Spinal cord (tissue), 10 donors: ENCODE data around the gene PAPPA2. TPM values are rescaled to one million over a fixed set of nuclear protein-coding genes. Genes with fewer than 3 reads are reported as not detected.

Source experiments
- DNase-seq, 6 donors: peaks; one replicate each; pipeline versions ENCODE4 v3.0.0 to v3.0.0-alpha.2; 2013 to 2015; ENCODE audit warnings: low spot score in 6 of 6, low read depth in 4 of 6
- H3K27ac ChIP-seq: one replicate; pipeline ENCODE4 v1.5.1; 2013; ENCODE audit warnings: low read depth, low read length, control low read depth
- H3K27me3 ChIP-seq: one replicate; pipeline ENCODE4 v1.6.1; 2013; ENCODE audit warnings: low read length; ENCODE audit not compliant: control insufficient read depth, insufficient read depth
- H3K36me3 ChIP-seq: one replicate; pipeline ENCODE4 v1.6.1; 2013; ENCODE audit warnings: low read length; ENCODE audit not compliant: control insufficient read depth, insufficient read depth
- H3K4me1 ChIP-seq: one replicate; pipeline ENCODE4 v1.6.1; 2013; ENCODE audit warnings: low read length; ENCODE audit not compliant: control insufficient read depth, insufficient read depth
- H3K4me3 ChIP-seq: one replicate; pipeline ENCODE4 v1.5.1; 2013; ENCODE audit warnings: low read depth, low read length, control low read depth
- H3K9me3 ChIP-seq: one replicate; pipeline ENCODE4 v1.6.1; 2013; ENCODE audit warnings: low read length; ENCODE audit not compliant: control insufficient read depth, insufficient read depth
- WGBS: methylation state at CpG from one replicate; pipeline ENCODE4 v1.1.5; 2013; ENCODE audit warnings: missing lambda C conversion rate; ENCODE audit not compliant: insufficient coverage; 5-methylcytosine and 5-hydroxymethylcytosine counted together
- polyA plus RNA-seq, 2 donors: library from polyadenylated mRNA; unstranded; fragments of 120-200 nt; gene quantifications; one replicate each; pipeline ENCODE4 v1.2.1, GENCODE V29; 2013; ENCODE audit not compliant: insufficient read length in 2 of 2
- total RNA-seq, 2 donors: library from RNA; depleted of rRNA in 1 of 2; stranded (reverse); fragments of 120-200 nt in 1 of 2; fragments of >200 nt in 1 of 2; gene quantifications; one replicate each; pipeline versions ENCODE4 v1.2.3 to v1.2.4, GENCODE V29; 2013 to 2014
- donor health status: healthy.

PAPPA2 gene
- total and polyA plus RNA-seq, 4 donors: 1.8 to 3.9 (median 3.0) TPM

GRCh38 chr1:176480750-176481149, 17.8 kb downstream of the PAPPA2 start:
- Histone ChIP-seq H3K4me3 (no peak overlapping the region), H3K27ac (no peak overlapping the region), H3K27me3 (no peaks in the 10 kb centered on the region), H3K36me3 (no peaks in the 10 kb centered on the region), H3K9me3 (no peaks in the 10 kb centered on the region), H3K4me1 (no peaks in the 10 kb centered on the region)
- WGBS: 96% methylated on average over 3 of the region's 9 CpGs
- DNase-seq: no peak

GRCh38 chr1:176485083-176485482, 22.1 kb downstream of the PAPPA2 start:
- Histone ChIP-seq H3K36me3 (no peaks in the 10 kb centered on the region), H3K4me3 (no peak overlapping the region), H3K27me3 (no peaks in the 10 kb centered on the region), H3K9me3 (no peaks in the 10 kb centered on the region), H3K4me1 (no peaks in the 10 kb centered on the region), H3K27ac (no peak overlapping the region)
- DNase-seq: no peak
- 100% methylated on average over 1 of the region's 1 CpG for WGBS

GRCh38 chr1:176494436-176494835, 31.5 kb downstream of the PAPPA2 start:
- Histone ChIP-seq H3K4me3 (no peak overlapping the region), H3K36me3 (no peaks in the 10 kb centered on the region), H3K27me3 (no peaks in the 10 kb centered on the region), H3K27ac (no peak overlapping the region), H3K4me1 (no peaks in the 10 kb centered on the region), H3K9me3 (no peaks in the 10 kb centered on the region)
- WGBS: 66% methylated on average over 4 of the region's 5 CpGs
- peak in 2 of 6 donors; percentile 10 to 70 for DNase-seq

DNA sequence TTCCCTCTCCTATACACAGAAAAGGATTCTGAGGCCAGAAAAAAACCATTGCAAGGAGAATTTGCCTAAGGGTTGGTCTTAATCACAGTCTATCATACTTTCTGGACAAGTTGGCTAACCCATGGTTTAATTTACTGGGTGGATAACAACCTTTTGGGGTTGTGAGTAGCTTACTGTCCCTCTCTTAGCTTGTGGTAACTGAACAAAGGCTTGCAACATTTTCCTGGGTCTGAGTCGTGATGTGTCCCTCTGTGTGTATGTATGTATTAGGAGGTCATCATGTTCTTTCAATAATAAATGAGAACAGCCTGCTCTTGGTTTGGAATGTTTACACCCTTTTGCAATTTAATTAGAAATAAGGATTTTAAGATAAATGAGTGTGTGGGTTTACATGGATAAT, 36.7 kb downstream of the PAPPA2 start:
- Histone ChIP-seq H3K36me3 (no peaks in the 10 kb centered on the region), H3K27ac (no peak overlapping the region), H3K27me3 (no peaks in the 10 kb centered on the region), H3K4me1 (no peaks in the 10 kb centered on the region), H3K9me3 (no peaks in the 10 kb centered on the region), H3K4me3 (no peak overlapping the region)
- whole genome bisulfite sequencing: no CpG with 5 or more reads among the region's 1 CpG
- no peak for DNase-seq

GRCh38 chr1:176501599-176501998, 38.6 kb downstream of the PAPPA2 start:
- Histone ChIP-seq H3K27me3 (no peaks in the 10 kb centered on the region), H3K4me1 (no peaks in the 10 kb centered on the region), H3K27ac (no peak overlapping the region), H3K9me3 (no peaks in the 10 kb centered on the region), H3K36me3 (no peaks in the 10 kb centered on the region), H3K4me3 (no peak overlapping the region)
- WGBS: no CpG with 5 or more reads among the region's 2 CpGs
- DNase-seq: no peak

- Histone ChIP-seq H3K36me3 (no peaks in the 10 kb centered on the region), H3K9me3 (no peaks in the 10 kb centered on the region), H3K4me1 (no peaks in the 10 kb centered on the region), H3K27ac (no peak overlapping the region), H3K4me3 (no peak overlapping the region), H3K27me3 (no peaks in the 10 kb centered on the region)
- no peak for DNase-seq
- WGBS: 71% methylated on average over 1 of the region's 5 CpGs
Measured at GRCh38 chr1:176504848-176505553, 42.0 kb downstream of the PAPPA2 start.

DNA sequence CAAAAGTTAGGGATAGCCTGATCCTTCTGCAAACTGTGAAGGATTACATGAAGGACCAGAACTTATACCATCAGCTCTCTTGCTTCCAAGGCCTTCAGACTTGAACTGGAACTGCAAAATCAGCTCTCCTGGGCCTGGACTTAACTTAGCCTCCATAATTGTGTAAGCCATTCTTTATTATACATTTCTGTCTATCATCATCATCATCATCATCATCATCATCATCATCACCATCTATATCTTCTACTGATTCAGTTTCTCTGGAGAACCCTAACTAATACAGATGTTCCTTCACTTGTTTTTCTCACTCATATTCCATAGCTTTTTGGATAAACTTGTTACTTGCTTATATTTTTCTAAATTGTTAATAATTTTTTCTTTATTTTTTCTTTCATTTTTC, 50.0 kb downstream of the PAPPA2 start:
- no peak for DNase-seq
- Histone ChIP-seq H3K27me3 (no peaks in the 10 kb centered on the region), H3K9me3 (no peaks in the 10 kb centered on the region), H3K4me1 (no peaks in the 10 kb centered on the region), H3K4me3 (no peak overlapping the region), H3K27ac (no peak overlapping the region), H3K36me3 (no peaks in the 10 kb centered on the region)

GRCh38 chr1:176515310-176515709, 52.3 kb downstream of the PAPPA2 start:
- no peaks in the 10 kb centered on the region for H3K27me3 ChIP-seq
- no peaks in the 10 kb centered on the region for H3K36me3 ChIP-seq
- no peak overlapping the region for H3K27ac ChIP-seq
- peak in 1 of 6 donors; percentile 18 for DNase-seq
- no peaks in the 10 kb centered on the region for H3K4me1 ChIP-seq
- no peaks in the 10 kb centered on the region for H3K9me3 ChIP-seq
- H3K4me3 ChIP-seq: no peak overlapping the region
- 58% methylated on average over 2 of the region's 3 CpGs for WGBS

- no peak overlapping the region for H3K4me3 ChIP-seq
- H3K4me1 ChIP-seq: no peaks in the 10 kb centered on the region
- no peak for DNase-seq
- H3K27ac ChIP-seq: no peak overlapping the region
- no peaks in the 10 kb centered on the region for H3K36me3 ChIP-seq
- H3K27me3 ChIP-seq: no peaks in the 10 kb centered on the region
- WGBS: 92% methylated on average over 3 of the region's 4 CpGs
- no peaks in the 10 kb centered on the region for H3K9me3 ChIP-seq
Measured at GRCh38 chr1:176517484-176517883, 54.5 kb downstream of the PAPPA2 start.

DNA sequence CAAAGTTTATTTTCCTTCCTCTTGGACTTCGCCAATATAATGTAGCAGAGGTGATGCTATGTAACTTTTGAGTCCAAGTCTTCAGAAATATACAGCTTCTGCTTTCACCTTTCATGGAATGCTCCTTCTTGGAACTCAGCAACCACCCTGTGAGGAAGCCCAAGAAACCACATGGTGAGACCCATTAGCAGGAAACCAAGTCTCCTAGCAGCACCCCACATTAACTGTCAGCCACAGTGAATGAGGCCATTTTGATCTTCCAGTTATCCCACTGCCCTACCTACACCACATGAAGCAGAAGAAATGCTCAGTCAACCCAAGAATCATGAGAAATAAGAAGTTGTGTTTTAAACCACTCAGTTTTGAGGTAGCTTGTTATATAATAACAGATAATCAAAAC, 58.2 kb downstream of the PAPPA2 start:
- Histone ChIP-seq H3K27me3 (no peaks in the 10 kb centered on the region), H3K4me3 (no peak overlapping the region), H3K27ac (no peak overlapping the region), H3K4me1 (no peaks in the 10 kb centered on the region), H3K9me3 (no peaks in the 10 kb centered on the region), H3K36me3 (no peaks in the 10 kb centered on the region)
- no peak for DNase-seq
- WGBS: no CpG with 5 or more reads among the region's 1 CpG
